IgD-negative memory B cell (primary cell): ENCODE data around the gene PLCH2. TPM values are rescaled to one million over a fixed set of nuclear protein-coding genes. Genes with fewer than 3 reads are reported as not detected.

Experiments used
- H3K27ac Mint-ChIP-seq, 3 donors: one replicate each; pipeline ENCODE4 v1.8.0; 2020 to 2022; ENCODE audit warnings: mild to moderate bottlenecking in 3 of 3, mixed read lengths in 3 of 3, moderate library complexity in 1 of 3
- H3K27me3 Mint-ChIP-seq: one replicate; pipeline ENCODE4 v1.8.0; 2021; ENCODE audit warnings: mixed read lengths
- H3K36me3 Mint-ChIP-seq: one replicate; pipeline ENCODE4 v1.8.0; 2020; ENCODE audit warnings: mild to moderate bottlenecking, mixed read lengths
- H3K4me1 Mint-ChIP-seq, 3 donors: one replicate each; pipeline ENCODE4 v1.8.0; 2020 to 2022; ENCODE audit warnings: mixed read lengths in 3 of 3, mild to moderate bottlenecking in 1 of 3
- H3K4me3 Mint-ChIP-seq, 4 donors: one replicate each; pipeline ENCODE4 v1.8.0; 2020 to 2022; ENCODE audit warnings: mild to moderate bottlenecking in 4 of 4, mixed read lengths in 4 of 4, moderate library complexity in 3 of 4
- H3K9me3 Mint-ChIP-seq, 3 donors: one replicate each; pipeline ENCODE4 v1.8.0; 2020 to 2021; ENCODE audit warnings: mixed read lengths in 3 of 3, mild to moderate bottlenecking in 1 of 3
- polyA plus RNA-seq: library from polyadenylated mRNA; unstranded; fragments of 300-500 nt; fragmentation: Illumina TruSeq; gene quantifications from one replicate; pipeline ENCODE4 v1.2.3, GENCODE V29; 2021

PLCH2 gene, protein sequence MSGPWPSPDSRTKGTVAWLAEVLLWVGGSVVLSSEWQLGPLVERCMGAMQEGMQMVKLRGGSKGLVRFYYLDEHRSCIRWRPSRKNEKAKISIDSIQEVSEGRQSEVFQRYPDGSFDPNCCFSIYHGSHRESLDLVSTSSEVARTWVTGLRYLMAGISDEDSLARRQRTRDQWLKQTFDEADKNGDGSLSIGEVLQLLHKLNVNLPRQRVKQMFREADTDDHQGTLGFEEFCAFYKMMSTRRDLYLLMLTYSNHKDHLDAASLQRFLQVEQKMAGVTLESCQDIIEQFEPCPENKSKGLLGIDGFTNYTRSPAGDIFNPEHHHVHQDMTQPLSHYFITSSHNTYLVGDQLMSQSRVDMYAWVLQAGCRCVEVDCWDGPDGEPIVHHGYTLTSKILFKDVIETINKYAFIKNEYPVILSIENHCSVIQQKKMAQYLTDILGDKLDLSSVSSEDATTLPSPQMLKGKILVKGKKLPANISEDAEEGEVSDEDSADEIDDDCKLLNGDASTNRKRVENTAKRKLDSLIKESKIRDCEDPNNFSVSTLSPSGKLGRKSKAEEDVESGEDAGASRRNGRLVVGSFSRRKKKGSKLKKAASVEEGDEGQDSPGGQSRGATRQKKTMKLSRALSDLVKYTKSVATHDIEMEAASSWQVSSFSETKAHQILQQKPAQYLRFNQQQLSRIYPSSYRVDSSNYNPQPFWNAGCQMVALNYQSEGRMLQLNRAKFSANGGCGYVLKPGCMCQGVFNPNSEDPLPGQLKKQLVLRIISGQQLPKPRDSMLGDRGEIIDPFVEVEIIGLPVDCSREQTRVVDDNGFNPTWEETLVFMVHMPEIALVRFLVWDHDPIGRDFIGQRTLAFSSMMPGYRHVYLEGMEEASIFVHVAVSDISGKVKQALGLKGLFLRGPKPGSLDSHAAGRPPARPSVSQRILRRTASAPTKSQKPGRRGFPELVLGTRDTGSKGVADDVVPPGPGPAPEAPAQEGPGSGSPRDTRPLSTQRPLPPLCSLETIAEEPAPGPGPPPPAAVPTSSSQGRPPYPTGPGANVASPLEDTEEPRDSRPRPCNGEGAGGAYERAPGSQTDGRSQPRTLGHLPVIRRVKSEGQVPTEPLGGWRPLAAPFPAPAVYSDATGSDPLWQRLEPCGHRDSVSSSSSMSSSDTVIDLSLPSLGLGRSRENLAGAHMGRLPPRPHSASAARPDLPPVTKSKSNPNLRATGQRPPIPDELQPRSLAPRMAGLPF (N-terminal part only)
- polyA plus RNA-seq: 0.66 TPM

DNA sequence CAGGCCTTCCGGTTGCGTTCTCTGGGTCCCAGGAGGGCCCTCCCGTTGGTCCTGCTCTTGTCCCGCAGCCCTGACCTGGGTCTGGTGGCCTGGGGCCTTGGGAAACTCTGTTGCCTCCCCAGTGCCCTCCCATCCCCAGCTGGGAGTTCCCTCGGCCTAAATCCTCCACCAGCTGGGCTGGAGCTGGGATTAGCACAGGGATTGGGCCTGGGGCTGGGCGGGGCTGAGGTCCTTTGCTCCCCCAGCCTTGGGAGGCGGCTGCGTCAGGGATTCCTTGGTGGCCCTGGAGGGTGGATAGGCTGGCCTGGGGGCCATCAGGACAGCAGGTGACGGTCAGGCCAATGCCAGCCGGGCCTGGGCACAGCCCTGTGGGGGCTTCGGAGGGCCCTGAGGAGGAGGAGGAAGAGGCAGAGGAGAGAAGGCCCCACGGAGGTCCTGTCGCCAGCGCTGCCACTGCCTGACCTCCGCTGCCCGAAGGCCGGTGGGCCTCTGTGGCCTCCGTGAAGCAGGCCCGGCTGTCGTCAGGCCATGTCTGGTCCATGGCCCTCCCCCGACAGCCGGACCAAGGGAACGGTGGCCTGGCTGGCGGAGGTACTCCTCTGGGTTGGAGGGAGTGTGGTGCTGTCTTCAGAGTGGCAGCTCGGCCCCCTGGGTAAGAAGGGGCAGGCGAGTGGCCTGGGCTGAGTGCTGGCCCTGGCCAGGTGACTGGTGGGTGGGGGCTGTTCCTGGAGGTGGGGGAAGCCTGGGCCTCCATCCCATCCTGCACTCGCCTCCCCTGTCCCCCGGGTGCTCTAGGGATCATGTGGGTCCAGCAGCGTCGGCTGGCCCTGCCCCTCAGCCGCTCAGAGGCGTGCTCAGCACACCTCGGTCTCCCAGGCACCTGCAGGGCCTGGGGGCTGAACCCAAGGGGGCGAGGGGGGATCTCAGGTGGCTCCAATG, at the start of gene PLCH2:
Gene PLCH2 (plus strand): TSS at position 229 of the 939 bp plus-strand sequence. CDS start 300 bp downstream, at position 529.
- H3K9me3 Mint-ChIP-seq: no peaks in the 10 kb centered on the region
- no peaks in the 10 kb centered on the region for H3K27me3 Mint-ChIP-seq
- no peak within 1 kb of the TSS for H3K27ac Mint-ChIP-seq
- no peak within 1 kb of the TSS for H3K4me3 Mint-ChIP-seq
- H3K4me1 Mint-ChIP-seq: peaks cover 0 to 3% (median 0%) of the 10 kb centered on the region in 3 donors
- no peaks in the 10 kb centered on the region for H3K36me3 Mint-ChIP-seq

DNA sequence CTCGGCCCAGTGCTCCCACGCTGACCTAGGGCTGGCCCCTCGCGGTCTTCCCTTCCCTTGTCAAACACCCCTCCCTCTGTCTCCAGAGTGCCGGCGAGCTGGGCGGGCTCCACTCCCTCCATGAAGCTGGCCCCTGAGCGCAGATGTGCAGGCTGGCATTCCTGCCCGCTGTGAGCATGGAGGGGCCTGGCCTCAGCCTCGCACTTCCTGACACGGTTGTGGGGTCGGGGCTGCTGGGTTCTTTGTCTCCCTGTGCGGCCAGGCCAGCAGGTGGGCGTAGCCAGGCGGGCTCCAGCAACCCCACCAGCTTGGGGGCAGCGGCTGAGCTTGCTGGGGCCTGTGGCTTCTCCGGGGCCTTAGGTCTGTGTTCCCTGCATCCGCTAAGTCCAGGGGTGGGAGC, 49.5 kb upstream of the PLCH2 start:
- Mint-ChIP-seq H3K4me3 (peak overlapping the region in 1 of 4 donors; percentile 3), H3K4me1 (no peaks in the 10 kb centered on the region), H3K27ac (no peak overlapping the region), H3K27me3 (peaks cover 6% of the 10 kb centered on the region), H3K36me3 (no peaks in the 10 kb centered on the region), H3K9me3 (peaks cover 0 to 4% (median 2%) of the 10 kb centered on the region in 3 donors)

DNA sequence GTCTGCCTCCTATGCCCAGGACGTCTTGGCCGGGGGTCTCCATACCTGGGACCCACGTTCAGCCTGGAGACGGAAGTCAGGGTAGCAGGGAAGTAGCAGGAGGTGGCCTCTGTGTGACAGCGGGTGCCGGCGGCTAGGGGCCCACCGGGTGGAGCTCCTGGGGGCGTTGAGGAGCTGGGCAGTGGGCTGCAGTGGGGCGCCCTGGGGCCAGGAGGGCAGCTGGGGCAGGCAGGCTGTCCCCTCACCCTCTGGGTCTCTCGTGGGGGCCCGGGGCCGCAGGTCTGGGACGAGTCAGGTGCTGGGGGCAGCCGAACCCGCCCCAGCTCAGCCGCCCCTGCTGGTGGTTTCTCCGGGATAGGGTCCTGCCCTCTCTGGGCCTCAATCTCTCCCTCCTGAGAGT, 49.0 kb upstream of the PLCH2 start:
- no peaks in the 10 kb centered on the region for H3K36me3 Mint-ChIP-seq
- no peak overlapping the region for H3K27ac Mint-ChIP-seq
- peaks cover 6% of the 10 kb centered on the region for H3K27me3 Mint-ChIP-seq
- H3K9me3 Mint-ChIP-seq: peaks cover 0 to 4% (median 2%) of the 10 kb centered on the region in 3 donors
- no peak overlapping the region for H3K4me3 Mint-ChIP-seq
- no peaks in the 10 kb centered on the region for H3K4me1 Mint-ChIP-seq

DNA sequence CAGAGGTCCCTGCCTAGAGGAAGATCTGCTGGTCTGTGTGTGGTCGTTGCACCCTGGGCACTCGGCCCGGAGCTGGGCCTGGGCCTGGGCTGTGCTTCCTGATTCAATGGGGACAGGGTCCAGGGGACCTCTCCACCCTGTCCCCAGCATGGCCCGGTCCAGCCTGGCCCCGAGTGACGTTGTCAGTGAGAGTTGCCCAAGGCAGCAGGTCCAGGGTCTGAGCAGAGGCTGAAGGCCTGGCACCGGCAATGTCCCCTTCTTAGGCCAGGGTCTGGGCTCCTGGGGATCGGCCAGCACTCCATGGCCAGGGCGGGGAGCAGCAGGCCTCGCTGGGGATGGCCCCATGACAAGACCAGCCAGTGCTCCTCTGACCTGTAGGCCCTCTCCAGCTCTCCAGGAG, 48.1 kb upstream of the PLCH2 start:
- Mint-ChIP-seq H3K36me3 (no peaks in the 10 kb centered on the region), H3K27ac (no peak overlapping the region), H3K27me3 (peaks cover 6% of the 10 kb centered on the region), H3K9me3 (peaks cover 0 to 2% (median under 1%) of the 10 kb centered on the region in 3 donors), H3K4me3 (no peak overlapping the region), H3K4me1 (no peaks in the 10 kb centered on the region)

DNA sequence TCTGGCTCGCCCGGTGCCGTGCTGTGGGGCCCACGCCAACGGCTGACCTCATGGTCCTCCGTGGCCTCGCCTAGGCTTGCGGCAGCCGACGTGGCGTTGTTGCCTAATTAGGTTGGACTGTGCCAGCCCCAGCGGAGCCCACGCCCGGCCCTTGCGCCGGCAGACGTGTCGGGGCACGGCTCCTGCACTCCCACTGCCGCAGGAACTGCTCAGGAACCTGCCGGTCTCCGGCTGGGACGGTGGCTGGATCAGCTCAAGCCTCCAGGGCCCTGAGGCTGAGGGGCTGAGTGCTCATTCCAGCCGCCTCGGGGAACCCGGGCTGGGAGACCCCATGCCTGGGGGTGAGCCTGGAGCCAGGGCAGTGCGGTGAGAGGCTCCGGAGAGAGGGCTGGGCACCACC, 47.6 kb upstream of the PLCH2 start:
- Mint-ChIP-seq H3K27ac (no peak overlapping the region), H3K36me3 (no peaks in the 10 kb centered on the region), H3K9me3 (peaks cover 0 to 2% (median 0%) of the 10 kb centered on the region in 3 donors), H3K4me1 (no peaks in the 10 kb centered on the region), H3K4me3 (no peak overlapping the region), H3K27me3 (peaks cover 7% of the 10 kb centered on the region)

DNA sequence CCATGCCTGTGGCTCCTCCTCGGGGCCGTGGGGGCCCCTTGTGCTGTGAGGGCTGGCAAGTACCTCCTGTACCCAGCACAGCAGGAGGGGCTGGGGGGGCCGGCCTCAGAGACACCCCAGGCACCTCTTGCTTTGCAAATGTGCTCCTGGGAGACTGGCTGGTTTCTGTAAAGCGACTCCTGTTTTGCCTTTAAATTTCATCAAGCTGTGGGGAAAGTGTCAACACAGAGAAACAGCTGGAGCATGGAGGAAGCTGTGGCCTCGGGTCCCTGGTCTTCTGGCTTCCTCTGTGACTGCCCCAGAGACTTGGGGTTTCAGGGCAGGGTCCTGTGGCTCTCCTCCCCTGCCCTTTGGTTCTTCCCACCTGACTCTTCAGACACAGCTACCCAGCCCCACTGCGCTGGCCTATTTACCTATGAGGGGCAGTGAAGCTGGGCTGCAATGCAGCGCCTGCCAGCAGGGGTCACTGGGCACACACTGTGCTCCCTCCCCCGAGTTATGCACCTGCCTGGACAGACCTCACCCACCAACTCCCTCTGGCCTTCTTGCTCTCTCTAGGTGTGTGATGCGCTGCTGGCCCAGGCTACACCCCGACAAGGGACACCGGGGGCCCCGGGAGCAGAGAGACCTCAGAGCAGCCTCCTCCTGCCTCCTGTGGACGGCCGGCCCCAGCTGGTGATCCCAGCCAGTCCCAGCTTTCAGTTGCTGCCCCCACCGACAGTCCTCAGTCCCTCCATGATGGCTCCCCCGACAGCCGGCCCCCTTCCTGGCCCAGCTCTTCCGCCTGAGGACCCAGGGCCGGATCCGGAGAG, 46.1 kb upstream of the PLCH2 start:
- H3K4me3 Mint-ChIP-seq: peak overlapping the region in 1 of 4 donors; percentile 23
- no peaks in the 10 kb centered on the region for H3K36me3 Mint-ChIP-seq
- peaks cover 8% of the 10 kb centered on the region for H3K27me3 Mint-ChIP-seq
- H3K4me1 Mint-ChIP-seq: no peaks in the 10 kb centered on the region
- no peak overlapping the region for H3K27ac Mint-ChIP-seq
- H3K9me3 Mint-ChIP-seq: peaks cover 0 to 2% (median 0%) of the 10 kb centered on the region in 3 donors

DNA sequence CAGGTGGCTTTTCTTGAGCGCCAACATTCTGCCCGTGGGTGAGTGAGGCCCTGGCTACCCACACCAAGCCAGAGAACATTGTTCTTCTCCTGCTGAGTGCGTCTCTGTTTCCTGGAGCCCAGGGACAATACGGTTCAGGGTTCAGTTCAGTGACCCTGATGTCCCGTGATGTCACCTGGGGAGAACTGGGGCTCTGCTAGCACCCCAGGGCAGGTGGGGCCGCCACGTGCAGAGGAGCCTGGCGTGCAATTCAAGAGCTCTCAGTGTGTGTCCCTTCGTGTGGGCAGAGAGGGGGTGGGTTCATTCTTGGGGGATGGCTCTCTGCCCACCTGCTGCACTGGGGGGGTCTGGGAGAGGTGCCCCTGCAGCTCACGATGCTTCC, 45.5 kb upstream of the PLCH2 start:
- peaks cover 0 to 2% (median 0%) of the 10 kb centered on the region in 3 donors for H3K9me3 Mint-ChIP-seq
- no peak overlapping the region for H3K27ac Mint-ChIP-seq
- no peaks in the 10 kb centered on the region for H3K4me1 Mint-ChIP-seq
- no peaks in the 10 kb centered on the region for H3K36me3 Mint-ChIP-seq
- peaks cover 8% of the 10 kb centered on the region for H3K27me3 Mint-ChIP-seq
- peak overlapping the region in 1 of 4 donors; percentile 23 for H3K4me3 Mint-ChIP-seq

DNA sequence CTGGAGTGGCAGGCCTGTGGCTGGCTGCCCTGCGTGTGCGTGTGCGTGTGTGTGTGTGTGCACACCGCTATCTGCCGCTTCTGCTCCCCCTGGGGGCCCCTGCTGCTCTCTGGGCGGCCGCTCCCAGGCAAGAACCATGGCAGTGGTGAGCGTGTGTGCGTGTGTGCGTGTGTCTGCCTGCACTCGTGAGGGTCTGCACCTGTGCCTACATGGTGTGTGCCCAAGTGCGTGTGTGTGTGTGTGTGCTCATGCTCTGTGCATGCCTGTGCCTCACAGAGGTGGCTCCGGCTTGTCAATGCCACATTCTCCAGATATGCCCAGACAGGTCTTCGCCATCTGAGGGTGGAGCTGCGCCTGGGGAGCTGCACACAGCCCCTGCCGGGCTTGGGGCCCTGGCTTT, 45.0 kb upstream of the PLCH2 start:
- H3K4me3 Mint-ChIP-seq: no peak overlapping the region
- H3K4me1 Mint-ChIP-seq: no peaks in the 10 kb centered on the region
- no peaks in the 10 kb centered on the region for H3K36me3 Mint-ChIP-seq
- H3K9me3 Mint-ChIP-seq: peaks cover 0 to 2% (median 0%) of the 10 kb centered on the region in 3 donors
- no peak overlapping the region for H3K27ac Mint-ChIP-seq
- peaks cover 8% of the 10 kb centered on the region for H3K27me3 Mint-ChIP-seq

DNA sequence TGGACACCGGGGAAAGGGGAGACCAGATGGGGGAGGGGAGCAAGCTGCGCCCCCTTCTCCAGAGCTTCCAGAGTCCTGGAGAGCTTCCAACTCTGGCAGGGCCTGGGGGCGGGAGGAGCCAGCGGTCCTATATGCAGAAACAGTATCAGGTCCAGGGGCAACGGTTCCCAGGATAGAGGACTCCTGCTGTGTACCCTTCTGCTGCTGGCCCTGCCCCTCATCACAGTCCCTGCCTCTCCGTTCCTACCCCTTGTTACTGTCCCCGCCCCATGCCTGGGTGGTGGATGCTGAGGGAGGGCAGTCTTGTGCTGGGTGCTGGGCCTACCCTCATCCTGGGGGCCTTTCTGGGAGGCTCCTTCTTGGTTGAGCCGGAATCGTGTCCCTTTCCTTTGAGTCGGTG, 44.6 kb upstream of the PLCH2 start:
- no peak overlapping the region for H3K4me3 Mint-ChIP-seq
- H3K36me3 Mint-ChIP-seq: no peaks in the 10 kb centered on the region
- no peaks in the 10 kb centered on the region for H3K4me1 Mint-ChIP-seq
- H3K27me3 Mint-ChIP-seq: peaks cover 8% of the 10 kb centered on the region
- peaks cover 0 to 2% (median 0%) of the 10 kb centered on the region in 3 donors for H3K9me3 Mint-ChIP-seq
- no peak overlapping the region for H3K27ac Mint-ChIP-seq

DNA sequence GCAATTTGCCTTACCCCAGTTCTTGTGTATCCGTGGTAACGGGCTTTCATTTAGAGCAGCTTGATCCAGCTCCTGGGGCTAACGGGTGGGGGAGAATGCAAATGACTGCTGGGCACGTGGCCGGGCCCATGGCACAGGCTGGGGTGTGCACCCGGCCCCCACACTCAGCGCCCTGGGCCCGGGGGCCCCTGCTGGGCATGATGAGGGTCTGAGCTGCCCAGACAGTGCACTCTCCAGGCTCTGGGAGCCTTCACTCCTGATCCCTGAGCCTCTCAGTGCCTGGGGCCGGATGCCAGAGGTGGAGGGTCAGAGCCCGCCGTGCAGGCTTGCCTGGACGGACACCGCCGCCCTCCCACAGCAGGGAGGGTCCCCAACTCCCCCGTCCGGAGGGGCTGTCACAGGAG, 43.6 kb upstream of the PLCH2 start:
- Mint-ChIP-seq H3K4me3 (no peak overlapping the region), H3K4me1 (peaks cover 0 to 1% (median 0%) of the 10 kb centered on the region in 3 donors), H3K27ac (no peak overlapping the region), H3K36me3 (no peaks in the 10 kb centered on the region), H3K9me3 (peaks cover 0 to 2% (median 0%) of the 10 kb centered on the region in 3 donors), H3K27me3 (peaks cover 7% of the 10 kb centered on the region)

DNA sequence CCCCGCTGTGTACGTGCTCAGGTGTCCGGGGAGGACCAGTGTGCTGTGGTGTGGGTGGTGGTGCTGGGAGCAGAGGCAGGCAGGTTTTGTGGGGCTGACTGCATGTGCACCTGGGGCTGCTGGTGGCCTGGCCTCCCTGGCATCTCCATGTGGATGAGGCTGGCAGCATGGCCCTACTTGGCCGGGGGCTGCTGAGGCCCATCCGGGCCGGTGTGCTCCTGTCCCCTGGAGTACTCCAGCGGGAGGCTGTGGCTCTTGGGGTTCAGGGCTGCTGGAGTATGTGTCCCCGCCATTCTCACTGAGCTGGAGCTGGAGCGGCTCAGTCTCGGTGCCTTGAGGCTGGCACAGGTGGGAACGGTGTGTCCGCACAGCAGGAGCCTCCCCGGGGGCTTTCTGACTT, 42.9 kb upstream of the PLCH2 start:
- H3K9me3 Mint-ChIP-seq: peaks cover 0 to 2% (median 0%) of the 10 kb centered on the region in 3 donors

DNA sequence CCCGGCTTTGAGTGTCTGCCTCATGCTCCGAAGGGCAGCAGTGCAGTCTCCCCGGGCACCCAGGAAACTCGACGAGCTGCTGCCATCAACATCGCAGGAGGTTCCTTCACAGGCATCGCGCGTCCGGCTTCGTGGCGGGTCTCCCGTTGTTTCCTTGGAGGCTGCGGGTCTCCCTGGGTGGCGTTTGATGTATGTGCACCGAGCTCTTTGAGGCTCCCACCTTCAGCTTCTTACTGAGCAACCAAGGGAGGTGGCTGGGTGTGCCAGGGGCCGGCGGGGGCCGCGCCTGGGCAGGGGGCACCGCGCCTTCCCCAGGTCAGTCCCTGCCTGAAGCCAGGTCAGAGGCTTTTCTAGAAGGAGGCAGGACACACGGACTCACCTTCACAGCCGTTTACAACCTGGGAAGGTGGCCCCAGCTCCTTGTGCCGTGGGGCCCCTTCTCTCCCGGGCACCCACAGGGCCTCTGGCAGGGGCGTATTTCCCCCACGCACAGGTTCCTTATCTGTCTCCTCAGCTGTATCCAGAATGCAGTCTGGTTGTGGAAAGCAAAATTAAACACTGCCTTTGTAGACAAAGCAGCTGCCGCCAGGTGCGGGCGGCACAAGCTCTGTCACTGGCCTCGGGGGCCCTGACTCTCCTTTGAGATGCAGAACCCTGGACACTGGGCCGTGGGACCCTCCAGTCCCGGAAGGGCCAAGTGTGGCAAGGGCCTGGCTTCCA, 42.0 kb upstream of the PLCH2 start:
- no peaks in the 10 kb centered on the region for H3K36me3 Mint-ChIP-seq
- H3K4me3 Mint-ChIP-seq: no peak overlapping the region
- H3K27me3 Mint-ChIP-seq: peaks cover 10% of the 10 kb centered on the region
- H3K27ac Mint-ChIP-seq: no peak overlapping the region
- peaks cover 0 to 2% (median 0%) of the 10 kb centered on the region in 3 donors for H3K9me3 Mint-ChIP-seq
- H3K4me1 Mint-ChIP-seq: peaks cover 0 to 2% (median 0%) of the 10 kb centered on the region in 3 donors

More for the DNA sequence above, 42.9 kb upstream of the PLCH2 start:
- H3K4me3 Mint-ChIP-seq: no peak overlapping the region
- H3K4me1 Mint-ChIP-seq: peaks cover 0 to 2% (median 0%) of the 10 kb centered on the region in 3 donors
- H3K27me3 Mint-ChIP-seq: peaks cover 8% of the 10 kb centered on the region
- no peaks in the 10 kb centered on the region for H3K36me3 Mint-ChIP-seq
- H3K27ac Mint-ChIP-seq: no peak overlapping the region

DNA sequence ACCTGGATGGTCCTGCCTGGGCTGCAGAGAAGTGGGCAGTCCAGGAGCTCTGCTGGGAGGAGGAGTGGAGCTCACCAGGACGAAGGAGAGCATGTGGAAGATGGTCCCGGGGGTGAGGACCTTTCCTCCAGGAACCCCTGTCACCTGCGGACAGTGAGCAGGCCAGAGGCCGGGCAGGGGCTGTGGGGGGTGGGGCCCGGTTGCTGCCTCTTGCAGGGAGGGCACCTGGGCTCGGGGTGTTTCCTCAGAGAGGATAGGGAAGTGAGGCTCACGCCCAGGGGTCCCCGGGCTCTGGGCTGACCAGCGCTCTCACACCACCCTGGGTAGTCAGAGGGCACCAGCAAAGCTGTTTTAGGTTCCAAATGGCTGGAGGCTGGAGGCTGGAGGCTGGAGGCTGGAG, 41.0 kb upstream of the PLCH2 start:
- peaks cover 0 to 2% (median 0%) of the 10 kb centered on the region in 3 donors for H3K4me1 Mint-ChIP-seq

More for the DNA sequence above, 41.0 kb upstream of the PLCH2 start:
- Mint-ChIP-seq H3K27ac (no peak overlapping the region), H3K36me3 (no peaks in the 10 kb centered on the region), H3K9me3 (peaks cover 0 to 2% (median 0%) of the 10 kb centered on the region in 3 donors), H3K4me3 (no peak overlapping the region), H3K27me3 (peaks cover 6% of the 10 kb centered on the region)
